Endothelial cell of umbilical vein (primary cell): ENCODE results near the gene UBXN1. TPM values are rescaled to one million over a fixed set of nuclear protein-coding genes. Genes with fewer than 3 reads are reported as not detected.

ENCODE experiments used
- BruUV-seq: library from RNA; stranded (reverse); fragments of 400-500 nt; replicated peaks from 2 replicates; lab custom pipeline; 2021; lab: Mats Ljungman, UMichigan
- CTCF ChIA-PET: fragments of 300-600, 350-600 bp; sonication (Branson Sonifier 250); formaldehyde crosslinking; loops from one replicate; lab custom pipeline; 2021; ENCODE audit warnings: antibody characterized with exemption, inconsistent platforms; lab: Charles Lee
- POLR2A ChIA-PET: fragments of 300-600, 350-600 bp; sonication (Branson Sonifier 250); formaldehyde crosslinking; loops from one replicate; lab custom pipeline; 2021; ENCODE audit warnings: antibody characterized with exemption, inconsistent platforms; lab: Charles Lee
- DNase-seq: peaks from one replicate; pipeline ENCODE4 v3.0.0-alpha.2; 2011; ENCODE audit warnings: low read depth, low spot score
- FAIRE-seq: peaks from 2 replicates; lab custom pipeline; 2011; peaks lifted over from hg19 to GRCh38; lab: Jason Lieb, UNC
- H2AFZ ChIP-seq: 2 replicates; pipeline ENCODE4 v1.6.0; 2012; ENCODE audit warnings: low read depth, low read length, control low read depth, inconsistent platforms
- H3K27ac ChIP-seq: 2 replicates; pipeline ENCODE4 v1.5.1; 2011; ENCODE audit warnings: low read depth, mild to moderate bottlenecking, control low read depth, low read length, moderate library complexity; ENCODE audit not compliant: insufficient read depth
- H3K27me3 ChIP-seq, 2 experiments: 2 replicates each; pipeline versions ENCODE4 v1.6.0 to v1.6.1; 2011; ENCODE audit warnings: low read length in 2 of 2, mixed read lengths in 1 of 2; ENCODE audit not compliant: control insufficient read depth in 2 of 2, insufficient read depth in 2 of 2
- H3K36me3 ChIP-seq, 2 experiments: 2 replicates in 1 of 2; 3 replicates in 1 of 2; pipeline ENCODE4 v1.5.1; 2011; ENCODE audit warnings: low read length in 2 of 2, mild to moderate bottlenecking in 1 of 2, moderate library complexity in 1 of 2; ENCODE audit not compliant: control insufficient read depth in 2 of 2, insufficient read depth in 2 of 2; ENCODE audit errors: extremely low read depth in 1 of 2
- H3K4me1 ChIP-seq: 3 replicates; pipeline ENCODE4 v1.5.1; 2011; ENCODE audit warnings: mild to moderate bottlenecking, low read length; ENCODE audit not compliant: control insufficient read depth, insufficient read depth; ENCODE audit errors: extremely low read depth
- H3K4me2 ChIP-seq: 2 replicates; pipeline ENCODE4 v1.6.1; 2011; ENCODE audit warnings: low read length, control low read depth, mixed read lengths; ENCODE audit not compliant: insufficient read depth
- H3K4me3 ChIP-seq, 3 experiments: fragments of 200-600 bp in 1 of 3; sonication (generic), shearing (Covaris generic) in 1 of 3; replicated peaks in 1 of 3; 2 replicates each; pipeline ENCODE4 v1.5.1; 2011 to 2016; ENCODE audit warnings: control low read depth in 3 of 3, low read length in 3 of 3, mild to moderate bottlenecking in 2 of 3, inconsistent platforms in 1 of 3, low read depth in 1 of 3, moderate library complexity in 1 of 3; ENCODE audit not compliant: insufficient read depth in 1 of 3
- H3K79me2 ChIP-seq: 2 replicates; pipeline ENCODE4 v1.6.0; 2012; ENCODE audit warnings: low read length, inconsistent platforms; ENCODE audit not compliant: control insufficient read depth, insufficient read depth
- H3K9ac ChIP-seq: replicated peaks from 2 replicates; pipeline ENCODE3; 2011; ENCODE audit warnings: low read length, control low read depth; ENCODE audit not compliant: insufficient read depth; ENCODE audit errors: extremely low read depth
- H3K9me1 ChIP-seq: replicated peaks from 3 replicates; pipeline ENCODE4 v1.6.0; 2011; ENCODE audit warnings: mild to moderate bottlenecking, low read length; ENCODE audit not compliant: control insufficient read depth, insufficient read depth; ENCODE audit errors: extremely low read depth
- H3K9me3 ChIP-seq: replicated peaks from 2 replicates; pipeline ENCODE4 v1.5.1; 2012; ENCODE audit warnings: low read length, inconsistent platforms; ENCODE audit not compliant: control insufficient read depth, insufficient read depth
- H4K20me1 ChIP-seq: replicated peaks from 2 replicates; pipeline ENCODE3; 2011; ENCODE audit warnings: mild to moderate bottlenecking, low read length; ENCODE audit not compliant: control insufficient read depth, insufficient read depth; ENCODE audit errors: extremely low read depth
- CTCF ChIP-seq, 2 donors: IDR thresholded peaks; 1 replicate in 1 of 2; 2 replicates in 1 of 2; pipeline ENCODE4 v1.5.1; 2011; ENCODE audit warnings: low read length in 2 of 2, mild to moderate bottlenecking in 2 of 2, moderate library complexity in 2 of 2, control low read depth in 1 of 2, inconsistent platforms in 1 of 2, low read depth in 1 of 2; ENCODE audit not compliant: insufficient read depth in 1 of 2; ENCODE audit errors: extremely low read depth in 1 of 2
- EZH2 ChIP-seq: IDR thresholded peaks from 2 replicates; pipeline ENCODE4 v1.6.1; 2012; ENCODE audit warnings: borderline replicate concordance, low read depth, mild to moderate bottlenecking, moderate library complexity, low read length, inconsistent platforms; ENCODE audit not compliant: severe bottlenecking
- FOS ChIP-seq: IDR thresholded peaks from 2 replicates; pipeline ENCODE4 v1.6.1; 2011; ENCODE audit warnings: mild to moderate bottlenecking, low read length, moderate library complexity, borderline replicate concordance; ENCODE audit not compliant: insufficient read depth
- GATA2 ChIP-seq: IDR thresholded peaks from 2 replicates; pipeline ENCODE4 v1.7.0; 2011; ENCODE audit warnings: low read depth, mild to moderate bottlenecking, moderate library complexity, mixed read lengths, low read length; ENCODE audit not compliant: insufficient read length, insufficient read depth
- JUN ChIP-seq: IDR thresholded peaks from 2 replicates; pipeline ENCODE4 v1.6.1; 2011; ENCODE audit warnings: borderline replicate concordance, low read depth; ENCODE audit not compliant: insufficient read length, insufficient read depth
- MAX ChIP-seq: IDR thresholded peaks from 2 replicates; pipeline ENCODE4 v1.6.1; 2011; ENCODE audit not compliant: insufficient read depth, insufficient read length
- MYC ChIP-seq: IDR thresholded peaks from one replicate; pipeline ENCODE4 v1.6.1; 2011; ENCODE audit warnings: mild to moderate bottlenecking, low read depth, low read length
- POLR2A ChIP-seq: IDR thresholded peaks from 2 replicates; pipeline ENCODE4 v1.6.1; 2012; ENCODE audit warnings: low read depth, mild to moderate bottlenecking, control low read depth, low read length
- POLR2AphosphoS5 ChIP-seq: IDR thresholded peaks from 2 replicates; pipeline ENCODE4 v1.6.1; 2012; ENCODE audit warnings: low read depth, mild to moderate bottlenecking, control low read depth, low read length, moderate library complexity; ENCODE audit not compliant: insufficient read depth
- dilution Hi-C: fragments of 300-500 bp; cut with MboI; formaldehyde crosslinking; loops from one replicate; pipeline ENCODE4 v1.15.0; 2019; ENCODE audit warnings: low sequenced_read_pairs; ENCODE audit not compliant: extremely low pct_ligation_motif_present
- intact Hi-C: fragments of 100-400 bp; cut with micrococcal nuclease; formaldehyde crosslinking; loops from one replicate; pipeline ENCODE4 v1.10.0; 2022
- polyA plus RNA-seq, 4 experiments: library from polyadenylated mRNA; depleted of rRNA in 3 of 4; stranded (reverse) in 3 of 4; unstranded in 1 of 4; fragments of >200 nt; gene quantifications; 2 replicates each; pipeline versions ENCODE4 v1.2.1 to v1.2.3, GENCODE V29; 2011 to 2012; ENCODE audit warnings: missing spikeins in 1 of 4
- total RNA-seq: library from RNA; stranded (reverse); gene quantifications from 2 replicates; pipeline ENCODE4 v1.2.3, GENCODE V29; 2021

UBXN1 gene
- total and polyA plus RNA-seq, 2 donors (not counting 3 experiments of a cell fraction or from before 2014, with no cell fraction given) = 113 to 114 TPM

- TF ChIP-seq FOS = no peak
- TF ChIP-seq POLR2AphosphoS5 = no peak
- TF ChIP-seq JUN = no peak
- TF ChIP-seq GATA2 = no peak
- TF ChIP-seq MYC = no peak
- no peak for TF ChIP-seq CTCF (IDR thresholded peaks at IDR 0.05; ENCODE audit: extremely low read depth in 1 of 2, insufficient read depth in 1 of 2, low read depth in 1 of 2, low read length in 2 of 2)
- TF ChIP-seq POLR2A = no peak
- no peak for TF ChIP-seq MAX
- no peak for TF ChIP-seq EZH2
- H3K9me1 ChIP-seq = no peaks in the 10 kb centered on the region
- POLR2A ChIA-PET = no interaction called here
- CTCF ChIA-PET = no interaction called here
- DNase-seq = peak; percentile 22
- H3K27ac ChIP-seq = peak overlapping the region; percentile 1
- H3K4me2 ChIP-seq = peak overlapping the region; percentile 90
- H2AFZ ChIP-seq = no peak overlapping the region
- no peaks in the 10 kb centered on the region for H3K9me3 ChIP-seq
- H3K4me1 ChIP-seq = peaks cover 15% of the 10 kb centered on the region
- peaks cover 74% of the 10 kb centered on the region for H3K79me2 ChIP-seq
- intact Hi-C loops = loop anchor here (2.0 to 5.0 kb wide), 2 partner anchors 67 to 157 kb away; partner anchors contain the start of genes SLC3A2 and TMEM223
- FAIRE-seq = no peak
- no peaks in the 10 kb centered on the region for H3K27me3 ChIP-seq
- H3K4me3 ChIP-seq = peak overlapping the region; percentile 53 to 99 (median 94)
- H3K9ac ChIP-seq = peak overlapping the region; percentile 59
- H4K20me1 ChIP-seq = no peaks in the 10 kb centered on the region
- BruUV-seq = TSS peak; percentile 8
- dilution Hi-C loops = no loop called here
- peaks cover 16 to 27% of the 10 kb centered on the region in 2 experiments for H3K36me3 ChIP-seq
Measured at GRCh38 chr11:62725646-62726045, 46.8 kb upstream of the UBXN1 start.
